Right lobe of liver (tissue), 6 donors: ENCODE measurements around the gene TJP2. TPM values are rescaled to one million over a fixed set of nuclear protein-coding genes. Genes with fewer than 3 reads are reported as not detected.

Source experiments
- ATAC-seq, 4 donors: fragments of 200-7000 bp; cut with Tn5 transposase; one replicate each; pipeline ENCODE4 v1.9.1; 2020; ENCODE audit warnings: mild to moderate bottlenecking in 4 of 4, moderate library complexity in 4 of 4
- DNase-seq, 3 donors: peaks; one replicate each; pipeline ENCODE4 v3.0.0-alpha.2; 2020
- H3K27ac ChIP-seq, 3 donors: fragments of 200-600 bp; one replicate each; pipeline ENCODE4 v1.8.0; 2022
- H3K27me3 ChIP-seq, 2 donors: fragments of 200-600 bp; one replicate each; pipeline ENCODE4 v1.8.0; 2022
- H3K36me3 ChIP-seq, 4 donors: fragments of 200-600 bp; sonication (generic) in 1 of 4; one replicate each; pipeline versions ENCODE4 v1.5.1 to v1.8.0; 2017 to 2022; ENCODE audit warnings: control low read depth in 1 of 4
- H3K4me1 ChIP-seq, 4 donors: fragments of 200-600 bp; sonication (generic) in 1 of 4; one replicate each; pipeline versions ENCODE4 v1.5.1 to v1.8.0; 2017 to 2022; ENCODE audit warnings: control low read depth in 1 of 4
- H3K4me3 ChIP-seq, 3 donors: fragments of 200-600 bp; one replicate each; pipeline ENCODE4 v1.8.0; 2022
- H3K9me3 ChIP-seq, 4 donors: fragments of 200-600 bp; sonication (generic) in 1 of 4; one replicate each; pipeline versions ENCODE4 v1.5.1 to v1.8.0; 2017 to 2022; ENCODE audit warnings: control low read depth in 1 of 4
- CTCF ChIP-seq, 4 donors: fragments of 200-600 bp in 3 of 4; fragments of 450-650 bp in 1 of 4; IDR thresholded peaks; one replicate each; pipeline versions ENCODE4 v1.5.1 to v1.8.0; 2016 to 2022; ENCODE audit warnings: antibody characterized with exemption in 4 of 4, mild to moderate bottlenecking in 2 of 4
- POLR2A ChIP-seq: fragments of 450-650 bp; IDR thresholded peaks from one replicate; pipeline ENCODE4 v1.6.1; 2017; ENCODE audit warnings: antibody characterized with exemption, mild to moderate bottlenecking
- WGBS: methylation state at CpG from one replicate; pipeline ENCODE4 v1.1.6; 2018; ENCODE audit warnings: low coverage, low lambda C conversion rate; ENCODE audit not compliant: insufficient coverage; ENCODE audit errors: missing lambda C conversion rate; 5-methylcytosine and 5-hydroxymethylcytosine counted together
- intact Hi-C, 2 donors: fragments of 100-400 bp; cut with DNase I; formaldehyde crosslinking; loops; one replicate each; pipeline versions ENCODE4 v1.11.2 to v1.14.1; 2022
- total RNA-seq, 6 experiments: library from RNA; depleted of rRNA in 2 of 6; stranded (reverse); fragments of >200 nt in 2 of 6; fragmentation: NEBNext Ultra II Directional in 3 of 6; extraction: Animal tissue kit (Norgen Biotek cat#: 25700) in 3 of 6; gene quantifications; one replicate each; pipeline versions ENCODE4 v1.1.0 to v1.2.4, GENCODE V29; 2016 to 2023
- donor health status: DM: no; HTN: yes; CAD: no.
- donor health status: DM: no; HTN: no; CAD: no.
- donor health status: DM: no; HTN: no; CAD: no.
- donor health status: DM: no; HTN: yes; CAD: no.
- donor health status: DM: no; HTN: yes; CAD: no.

Gene TJP2
- total RNA-seq, 6 experiments from 2014 or later: 62.0 to 129 (median 81.7) TPM

GRCh38 chr9:69234683-69235082 is 60.6 kb downstream of the TJP2 start:
- Histone ChIP-seq H3K4me1 (peaks cover 0 to 11% (median 0%) of the 10 kb centered on the region in 4 donors), H3K27me3 (no peaks in the 10 kb centered on the region), H3K36me3 (peaks cover 8 to 81% (median 43%) of the 10 kb centered on the region in 4 donors), H3K27ac (peak overlapping the region in 1 of 3 donors; percentile 31), H3K9me3 (no peaks in the 10 kb centered on the region), H3K4me3 (no peak overlapping the region)
- intact Hi-C loops: no loop called here
- WGBS: 95% methylated on average over 2 of the region's 3 CpGs
- TF ChIP-seq POLR2A: no peak
- no peak for TF ChIP-seq CTCF (IDR thresholded peaks at IDR 0.05)
- peak in 1 of 3 donors; percentile 72 for DNase-seq
- ATAC-seq: peak in 1 of 4 donors; percentile 94

DNA sequence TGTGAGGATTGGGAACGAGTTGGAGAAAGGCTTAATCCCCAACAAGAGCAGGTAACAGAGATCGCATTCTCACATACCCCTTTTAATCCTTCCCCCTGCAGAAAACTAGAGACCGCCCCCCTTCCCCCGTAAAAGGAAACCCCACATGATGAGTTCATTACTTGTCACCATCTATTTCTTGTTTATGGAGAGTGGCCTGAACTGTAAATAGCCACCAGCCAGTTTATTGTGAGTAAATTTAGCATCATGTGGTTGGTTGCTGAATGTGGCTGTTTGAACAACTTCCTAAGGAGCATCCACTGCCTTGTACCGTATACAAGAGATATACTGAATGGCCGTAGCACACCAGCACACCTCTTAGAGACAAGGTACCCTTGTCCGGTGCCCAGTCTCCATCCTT is 62.1 kb downstream of the TJP2 start:
- Histone ChIP-seq H3K9me3 (no peaks in the 10 kb centered on the region), H3K36me3 (peaks cover 10 to 83% (median 43%) of the 10 kb centered on the region in 4 donors), H3K4me3 (no peak overlapping the region), H3K4me1 (peaks cover 0 to 8% (median 0%) of the 10 kb centered on the region in 4 donors), H3K27me3 (no peaks in the 10 kb centered on the region), H3K27ac (no peak overlapping the region)
- ATAC-seq (no peak), DNase-seq (no peak)
- intact Hi-C loops: no loop called here
- TF ChIP-seq CTCF (IDR thresholded peaks at IDR 0.05) (no peak), POLR2A (no peak)
- WGBS: 64% methylated on average over 5 of the region's 7 CpGs

DNA sequence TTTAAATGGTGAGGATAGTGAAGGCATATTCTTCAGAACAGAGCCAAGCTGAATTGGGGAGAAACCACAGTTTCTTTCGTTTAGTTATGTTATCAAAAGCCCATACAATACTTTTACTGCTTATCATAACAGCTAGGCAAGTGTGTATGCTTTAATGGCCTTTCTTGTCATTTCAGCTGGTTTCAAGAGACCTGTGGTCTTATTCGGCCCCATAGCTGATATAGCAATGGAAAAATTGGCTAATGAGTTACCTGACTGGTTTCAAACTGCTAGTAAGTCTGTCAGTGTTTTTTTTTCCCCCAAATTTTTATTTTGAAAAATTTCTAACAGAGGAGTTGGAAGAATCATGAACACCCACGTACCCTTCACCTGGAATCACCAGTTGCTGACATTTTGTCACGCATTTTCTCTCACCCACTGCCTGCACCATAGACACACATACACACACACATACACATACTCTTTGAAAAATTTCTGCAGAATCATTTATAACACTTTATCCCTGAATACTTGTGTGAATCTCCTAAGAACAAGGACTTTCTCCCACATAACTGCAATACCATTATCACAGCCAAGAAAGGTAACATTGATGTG is 63.7 kb downstream of the TJP2 start:
- no peak for TF ChIP-seq CTCF (IDR thresholded peaks at IDR 0.05)
- no peak for TF ChIP-seq POLR2A
- Histone ChIP-seq H3K4me3 (no peak overlapping the region), H3K27ac (no peak overlapping the region), H3K36me3 (peaks cover 8 to 82% (median 43%) of the 10 kb centered on the region in 4 donors), H3K9me3 (no peaks in the 10 kb centered on the region), H3K4me1 (peaks cover 0 to 8% (median 0%) of the 10 kb centered on the region in 4 donors), H3K27me3 (no peaks in the 10 kb centered on the region)
- WGBS: 85% methylated on average over 4 of the region's 4 CpGs
- ATAC-seq (no peak), DNase-seq (no peak)
- intact Hi-C loops: no loop called here

DNA sequence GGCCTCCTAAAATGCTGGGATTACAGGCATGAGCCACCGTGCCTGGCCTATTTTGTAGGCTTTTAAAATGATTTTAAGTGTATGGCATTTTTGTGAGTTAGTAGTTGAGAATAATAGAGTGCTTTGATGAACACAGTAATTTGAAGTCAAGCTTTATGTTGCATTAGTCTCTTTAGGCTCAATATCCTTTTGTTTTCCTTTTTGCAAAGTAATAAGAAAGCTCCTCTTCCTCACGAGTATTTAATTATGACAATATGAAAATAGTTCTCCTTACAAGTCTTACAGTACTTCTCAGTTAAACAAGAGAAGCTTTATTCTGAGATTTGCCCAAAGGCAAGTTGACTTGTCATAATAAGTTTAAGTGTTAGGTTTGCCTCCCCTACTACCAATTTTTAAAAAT is 69.0 kb downstream of the TJP2 start:
- DNase-seq (no peak), ATAC-seq (no peak)
- Histone ChIP-seq H3K36me3 (peaks cover 0 to 72% (median 36%) of the 10 kb centered on the region in 4 donors), H3K4me1 (no peaks in the 10 kb centered on the region), H3K9me3 (no peaks in the 10 kb centered on the region), H3K4me3 (no peak overlapping the region), H3K27me3 (no peaks in the 10 kb centered on the region), H3K27ac (no peak overlapping the region)
- 84% methylated on average over 2 of the region's 2 CpGs for WGBS
- intact Hi-C loops: no loop called here
- TF ChIP-seq POLR2A (no peak), CTCF (IDR thresholded peaks at IDR 0.05) (no peak)
